Hematopoietic multipotent progenitor cell treated with erythropoietin and hydrocortisone succinate and interleukin-3 and kit ligand, for 8 days (in vitro differentiated cells): ENCODE results near the gene DHX15.
A peak's percentile ranks its signal among the peaks of the same experiment; 100 is the strongest.
"Not testable (repeated sequence)": the region's sequence is repeated elsewhere in the genome, so short reads cannot be mapped to it uniquely, and the experiment has no call there.

Source experiments
- DNase-seq: peaks from one replicate; pipeline ENCODE4 v3.0.0-alpha.2; 2015

DHX15 gene

GRCh38 chr4:24537025-24537424 lies 47.3 kb downstream of the DHX15 start:
- DNase-seq: no peak

DNA sequence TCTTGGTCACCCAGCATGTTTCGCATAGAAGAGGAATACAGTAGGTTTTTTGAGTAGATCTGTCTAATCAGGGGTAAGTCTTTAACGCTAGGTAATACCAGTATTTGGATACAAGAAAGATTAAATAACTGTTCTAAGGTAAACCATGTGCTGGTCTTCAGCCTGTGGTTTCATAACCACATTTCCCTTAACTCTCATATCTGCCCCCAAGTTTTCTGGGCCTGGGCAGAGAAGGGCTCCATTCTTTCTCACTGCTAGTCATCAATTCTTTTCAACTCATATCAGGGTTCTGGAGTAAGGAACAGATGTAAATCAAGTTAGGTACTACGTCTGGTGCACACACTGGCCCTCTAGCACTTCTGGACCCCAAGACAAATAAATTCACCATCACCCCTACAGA lies 49.0 kb downstream of the DHX15 start:
- DNase-seq: no peak

DNA sequence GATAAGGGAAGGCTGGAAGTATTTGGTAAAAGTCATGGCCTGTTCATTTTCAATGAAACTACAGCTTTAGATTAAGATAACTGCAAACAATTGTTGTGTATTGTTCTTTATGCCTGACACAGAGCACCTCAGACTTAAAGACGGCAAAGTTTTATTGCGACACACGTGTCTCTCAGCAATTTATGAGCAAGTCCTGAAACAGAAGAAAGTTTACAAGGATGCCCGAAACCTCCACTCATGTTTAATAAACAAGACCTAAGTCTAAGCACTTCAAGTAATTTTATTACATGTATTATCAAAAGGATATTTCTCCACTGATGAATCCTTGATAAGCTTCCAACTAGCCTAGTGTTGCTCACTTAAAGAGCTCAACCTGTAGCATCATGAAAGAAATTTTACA lies 51.0 kb downstream of the DHX15 start:
- no peak for DNase-seq

GRCh38 chr4:24529555-24529954 lies 54.8 kb downstream of the DHX15 start:
- DNase-seq: no peak

DNA sequence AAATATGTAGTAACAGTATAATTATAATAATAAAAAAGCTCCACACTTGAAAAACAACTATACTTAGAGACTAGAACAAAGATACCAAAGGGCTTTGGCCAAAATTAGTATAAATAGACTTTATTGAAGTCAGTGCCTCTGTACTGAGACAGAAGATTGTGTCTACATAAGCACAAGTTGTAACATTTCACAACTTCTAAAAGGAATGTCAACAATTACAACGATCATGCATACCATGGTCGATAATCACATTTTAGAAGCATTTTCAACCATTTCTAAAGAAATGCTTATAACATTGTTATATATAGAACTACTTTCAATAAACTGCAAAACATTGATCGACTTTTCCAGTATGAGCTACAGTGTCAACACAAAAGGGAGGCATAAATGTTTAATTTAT lies 57.0 kb downstream of the DHX15 start:
- DNase-seq: no peak

DNA sequence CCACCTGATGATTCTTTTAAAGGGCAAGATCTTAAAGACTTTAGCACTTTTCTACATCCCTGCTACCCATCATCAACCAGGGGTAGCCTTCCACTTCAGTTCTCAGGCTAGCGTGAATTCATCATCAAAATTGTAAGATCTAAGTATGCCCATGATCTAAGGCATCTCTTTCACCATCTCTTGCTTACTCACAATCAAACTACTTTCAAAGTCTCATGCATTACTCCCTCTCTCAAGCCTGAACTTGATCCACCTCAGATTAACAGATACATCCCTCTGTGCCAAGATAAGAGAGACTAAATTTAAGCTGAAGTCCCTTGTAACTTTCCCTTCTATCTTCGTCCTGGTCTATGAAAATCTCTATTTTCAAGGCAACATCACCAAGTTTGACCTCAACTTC lies 62.8 kb downstream of the DHX15 start:
- DNase-seq: no peak

GRCh38 chr4:24519649-24520048 lies 64.7 kb downstream of the DHX15 start:
- DNase-seq: no peak

- peak; percentile 33 for DNase-seq
Measured at GRCh38 chr4:24517676-24518075, 66.7 kb downstream of the DHX15 start.

DNA sequence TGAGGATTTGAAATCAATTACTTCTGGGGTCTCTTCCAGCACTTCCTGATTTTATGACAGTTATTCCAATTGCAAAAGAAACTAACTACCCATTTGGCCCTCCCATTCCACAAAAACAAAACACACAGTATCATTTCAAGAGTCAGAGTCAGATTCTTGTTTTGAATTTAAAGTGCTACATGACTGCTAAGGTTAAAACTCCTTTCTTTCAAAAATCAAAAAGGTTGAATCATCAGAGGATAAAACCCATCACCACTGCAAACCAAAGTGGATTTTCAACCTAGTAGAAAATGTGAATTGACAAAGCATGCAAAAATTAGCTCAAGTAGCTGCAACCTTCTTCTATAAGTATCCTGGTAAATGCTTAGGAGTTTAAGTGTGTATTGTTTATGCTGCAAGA lies 67.4 kb downstream of the DHX15 start:
- no peak for DNase-seq

- DNase-seq: no peak
Measured at GRCh38 chr4:24515698-24516097, 68.7 kb downstream of the DHX15 start.

DNA sequence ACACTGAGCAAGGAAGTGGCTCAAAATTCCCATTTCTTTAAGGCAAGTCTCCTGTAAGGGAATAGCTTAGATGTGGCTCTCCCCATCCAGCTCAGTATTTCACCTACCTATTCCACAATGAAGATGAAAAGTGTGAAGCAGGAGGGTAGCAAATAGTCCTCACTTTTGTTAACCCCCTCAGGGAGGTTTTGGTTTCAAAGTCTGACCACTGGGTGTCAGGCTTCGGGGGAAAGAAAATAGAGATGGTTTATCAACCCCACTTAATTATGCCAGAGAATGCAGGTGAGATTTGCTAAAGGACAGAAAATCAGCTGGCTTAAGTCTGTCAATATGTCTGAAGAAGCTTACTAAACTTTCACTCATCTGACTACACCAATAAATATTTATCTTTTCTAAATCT lies 69.5 kb downstream of the DHX15 start:
- DNase-seq: no peak

- DNase-seq: no peak
Measured at GRCh38 chr4:24513718-24514117, 70.6 kb downstream of the DHX15 start.

DNA sequence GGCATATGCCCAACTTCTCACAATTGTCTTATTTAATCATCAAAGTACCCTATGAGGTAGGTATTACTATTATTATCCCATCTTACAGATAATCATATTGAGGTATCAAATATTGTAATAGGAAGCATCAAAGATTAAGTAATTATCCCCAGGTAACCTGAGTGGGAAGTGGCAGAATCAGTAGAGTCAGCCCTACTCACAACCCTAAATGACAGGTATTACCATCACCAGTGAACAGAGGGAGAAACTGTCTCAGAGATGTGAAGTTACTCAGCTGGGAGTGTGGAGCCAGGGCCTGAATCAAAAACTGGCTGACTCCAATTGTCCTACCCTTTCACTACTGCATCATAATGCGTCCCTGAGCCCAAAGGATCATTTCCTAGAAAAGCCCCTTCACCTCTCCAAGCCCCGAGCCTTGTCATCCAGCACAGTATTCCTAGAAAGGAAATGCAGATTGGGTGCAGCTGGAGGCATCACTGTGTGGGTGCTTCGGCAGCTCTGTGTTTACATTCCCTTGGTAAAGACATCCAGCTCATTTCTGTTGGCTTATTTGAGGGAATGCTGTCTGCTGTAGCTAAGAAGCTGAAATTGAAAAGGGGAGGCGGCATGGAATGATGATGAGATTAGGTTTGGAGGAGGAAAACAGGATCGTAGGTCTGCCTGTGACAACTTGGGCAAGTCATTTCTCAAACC lies 72.8 kb downstream of the DHX15 start:
- no peak for DNase-seq

DNA sequence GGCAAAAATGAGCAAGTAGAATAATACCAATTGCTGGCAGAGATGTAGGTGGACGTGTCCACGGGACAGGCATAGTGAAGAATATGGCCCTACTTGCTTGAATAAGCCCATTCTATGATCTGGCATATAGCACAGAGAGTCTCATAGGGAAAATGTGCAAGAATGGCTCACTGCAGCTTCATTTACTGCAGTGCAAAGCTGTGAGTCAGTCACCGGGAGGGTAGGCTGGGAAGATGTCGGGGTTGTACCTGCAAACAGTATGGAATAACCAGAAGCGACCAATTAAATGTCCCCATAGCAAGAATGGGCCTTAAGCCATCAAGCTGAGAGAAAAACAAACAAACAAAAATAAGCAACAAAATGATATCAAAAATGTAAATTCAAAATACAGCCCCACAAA lies 74.3 kb downstream of the DHX15 start:
- no peak for DNase-seq

- no peak for DNase-seq
Measured at GRCh38 chr4:24508541-24508940, 75.8 kb downstream of the DHX15 start.

DNA sequence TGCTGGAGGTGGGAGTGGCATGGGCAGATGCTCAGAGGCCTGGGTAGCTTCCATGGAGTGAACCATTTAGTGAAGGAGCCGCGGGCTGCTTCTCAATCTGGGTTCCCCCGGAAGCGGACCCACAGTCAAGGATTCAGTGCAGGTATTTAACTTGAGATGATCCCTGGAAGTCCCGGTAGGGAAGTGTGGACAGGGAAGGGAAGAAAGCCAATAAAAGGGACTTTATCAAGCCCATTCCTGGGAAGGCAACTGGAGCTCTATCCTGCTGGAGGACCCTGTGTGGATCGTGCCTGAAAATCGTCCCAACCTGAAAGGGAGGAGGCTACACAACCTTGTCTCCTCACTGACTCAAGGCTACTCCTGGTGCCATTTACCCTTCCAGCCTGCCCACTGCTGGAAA lies 76.9 kb downstream of the DHX15 start:
- DNase-seq: no peak

GRCh38 chr4:24503090-24503489 lies 81.3 kb downstream of the DHX15 start:
- not testable (repeated sequence) for DNase-seq

DNA sequence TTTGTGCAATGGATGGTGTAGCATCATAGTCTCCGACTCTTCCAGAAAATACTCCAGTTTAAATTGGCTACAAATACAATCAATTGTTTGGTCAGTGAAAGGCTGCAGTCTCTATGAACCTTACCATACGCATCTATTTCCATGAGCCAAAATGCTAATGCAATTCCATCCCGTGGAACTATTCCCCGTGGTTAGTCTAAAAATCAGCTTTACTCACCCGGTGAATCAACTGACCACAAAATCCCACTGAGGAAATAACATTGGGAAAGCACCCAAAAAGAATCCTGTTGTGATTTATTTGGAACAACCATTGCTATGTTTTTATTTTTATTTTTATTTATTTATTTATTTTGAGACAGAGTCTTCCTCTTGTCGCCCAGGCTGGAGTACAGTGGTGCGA lies 87.1 kb downstream of the DHX15 start:
- DNase-seq: no peak

- DNase-seq: no peak
Measured at GRCh38 chr4:24496597-24496996, 87.8 kb downstream of the DHX15 start.

GRCh38 chr4:24495388-24495787 lies 89.0 kb downstream of the DHX15 start:
- DNase-seq: no peak

GRCh38 chr4:24489870-24490269 lies 94.5 kb downstream of the DHX15 start:
- DNase-seq: no peak

GRCh38 chr4:24488399-24489164 lies 95.8 kb downstream of the DHX15 start:
- DNase-seq: peak; percentile 64

DNA sequence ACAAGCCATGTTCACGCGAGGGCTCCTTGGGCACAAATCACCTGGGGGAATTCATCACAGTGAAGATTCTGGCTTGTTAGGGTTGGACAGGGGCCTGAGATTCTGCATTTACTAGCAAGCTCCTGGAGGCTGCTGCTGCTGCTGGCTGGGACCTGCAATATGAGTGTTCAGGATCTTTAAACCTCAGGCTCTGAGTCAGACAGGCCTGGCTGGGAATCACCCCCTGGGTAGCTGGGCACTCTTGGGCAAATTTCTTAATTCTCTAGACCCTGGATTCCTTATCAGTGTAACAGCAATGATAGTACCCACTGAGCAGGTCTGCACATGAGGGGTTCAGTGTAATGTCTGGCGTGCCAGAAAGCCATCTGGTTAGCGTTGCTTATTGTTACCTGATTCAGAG lies 101.5 kb downstream of the DHX15 start:
- no peak for DNase-seq

DNA sequence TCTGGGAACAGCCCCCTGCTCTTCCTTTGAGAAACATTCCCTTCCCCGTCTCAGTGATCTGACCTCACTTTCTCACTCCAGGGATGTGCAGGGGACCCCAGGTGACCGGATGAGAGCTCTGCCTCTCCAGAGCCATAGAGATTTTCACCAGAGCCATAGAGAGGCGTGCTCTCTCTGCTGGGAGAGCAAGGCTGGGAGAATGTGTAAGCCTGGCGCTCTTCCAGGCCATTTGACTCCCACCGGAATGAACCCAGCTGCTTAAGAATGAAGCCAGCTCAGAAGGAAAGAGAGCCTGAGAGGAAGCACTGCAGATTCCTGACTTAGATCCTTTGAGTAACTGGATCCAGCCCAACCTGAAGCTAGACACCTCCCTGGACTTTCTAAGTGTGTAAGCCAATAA lies 106.4 kb downstream of the DHX15 start:
- no peak for DNase-seq
